Measurements from ENCODE around the gene ZIC4. TPM values are rescaled to one million over a fixed set of nuclear protein-coding genes. Genes with fewer than 3 reads are reported as not detected.

Gene ZIC4
- total and polyA plus RNA-seq, 10 of the 15 experiments (the other 5 are each of a cell fraction or from before 2014, with no cell fraction given): not detected

GRCh38 chr3:147364771-147365170 lies 41.6 kb downstream of the ZIC4 start:
- H3K27ac ChIP-seq (ENCODE audit: control insufficient read depth, insufficient read depth): no peak overlapping the region
- no peaks in the 10 kb centered on the region for H4K20me1 ChIP-seq (ENCODE audit: control insufficient read depth, insufficient read depth)
- ChIA-PET CTCF (interaction anchor here (0.7 kb wide), 1 partner anchor 956 kb away, joined by 3 read pairs; no protein-coding TSS in a partner anchor), SMC1A (ENCODE audit: uncharacterized antibody, unreplicated experiment) (no interaction called here), RAD21 (ENCODE audit: unreplicated experiment) (no interaction called here), POLR2A (no interaction called here)
- 0% methylated on average over 1 of the region's 1 CpG for WGBS (ENCODE audit: insufficient coverage, insufficient replicate concordance, low lambda C conversion rate, missing lambda C conversion rate)
- H3K79me2 ChIP-seq (ENCODE audit: control insufficient read depth, insufficient read depth, low read length): no peaks in the 10 kb centered on the region
- TF ChIP-seq SP1 (IDR thresholded peaks at IDR 0.05; ENCODE audit: low read depth, low read length): no peak
- no peak for TF ChIP-seq MTA3 (IDR thresholded peaks at IDR 0.05; ENCODE audit: borderline replicate concordance, low read length)
- no peak for TF ChIP-seq MEF2A (IDR thresholded peaks at IDR 0.05; ENCODE audit: insufficient read depth, low read depth, low read length)
- no peak for TF ChIP-seq NRF1 (conservative IDR thresholded peaks at IDR 0.05; ENCODE audit: low read depth, low read length)
- no peak for TF ChIP-seq POLR2AphosphoS5 (IDR thresholded peaks at IDR 0.05; ENCODE audit: low read length)
- TF ChIP-seq CBX3 (IDR thresholded peaks at IDR 0.05; ENCODE audit: borderline replicate concordance, low read depth): no peak
- TF ChIP-seq FOS (IDR thresholded peaks at IDR 0.05; ENCODE audit: borderline replicate concordance, extremely low read depth, insufficient read length): no peak
- TF ChIP-seq BRCA1 (IDR thresholded peaks at IDR 0.05; ENCODE audit: low read depth, low read length): no peak
- no peak for TF ChIP-seq SMARCA5 (IDR thresholded peaks at IDR 0.05)
- TF ChIP-seq ETV6 (conservative IDR thresholded peaks at IDR 0.05 in 1 of 2, IDR thresholded peaks at IDR 0.05 in 1 of 2; ENCODE audit: borderline replicate concordance in 1 of 2, low read depth in 1 of 2): no peak
- TF ChIP-seq NFYB (IDR thresholded peaks at IDR 0.05; ENCODE audit: insufficient read depth, low read depth, low read length): no peak
- no peaks in the 10 kb centered on the region; the same call in 2 of the 3 replicates for H3K9me3 ChIP-seq (replicated peaks; ENCODE audit: control insufficient read depth, insufficient read depth, low read length)
- no peak for ATAC-seq
- H3K4me2 ChIP-seq (ENCODE audit: control insufficient read depth, insufficient read depth): no peak overlapping the region
- H2AFZ ChIP-seq (ENCODE audit: control insufficient read depth, low read depth, low read length): no peak overlapping the region
- H3K27me3 ChIP-seq (replicated peaks in 1 of 2; ENCODE audit: control insufficient read depth in 2 of 2, insufficient read depth in 2 of 2, low read length in 1 of 2): peaks cover 0 to 23% of the 10 kb centered on the region in 2 experiments
- H3K36me3 ChIP-seq (ENCODE audit: control insufficient read depth in 2 of 2, insufficient read depth in 2 of 2, low read length in 1 of 2): no peaks in the 10 kb centered on the region
- H3K4me3 ChIP-seq: no peak overlapping the region
- intact Hi-C loops (cut with micrococcal nuclease; ENCODE audit: unreplicated experiment) (loop anchor here (10.0 kb wide), 1 partner anchor 1020 kb away; no protein-coding TSS in a partner anchor), in situ Hi-C loops (cut with MboI) (no loop called here)
- no TSS peak for BruUV-seq (replicated peaks)
- no peak overlapping the region for H3K9ac ChIP-seq (ENCODE audit: control insufficient read depth, insufficient read depth, low read length)
- FAIRE-seq: no peak
- H3K4me1 ChIP-seq (ENCODE audit: control insufficient read depth, insufficient read depth, low read length): no peaks in the 10 kb centered on the region
- DNase-seq (ENCODE audit: low read depth, low spot score): no peak

Data from GM12878 (cell line).